Stimulated activated CD4-positive, alpha-beta T cell treated with anti-CD3 and anti-CD28 coated beads, Interleukin-1b, Interleukin-23, amount 100 ng/mL, for 4 hours (primary cell): ENCODE measurements around the gene UGCG.
"Not testable (repeated sequence)": the region's sequence is repeated elsewhere in the genome, so short reads cannot be mapped to it uniquely, and the experiment has no call there.

ENCODE experiments used
- DNase-seq, 2 donors: peaks; one replicate each; pipeline ENCODE4 v3.0.0-alpha.2; 2020; ENCODE audit warnings: low read depth in 2 of 2

Gene UGCG

DNA sequence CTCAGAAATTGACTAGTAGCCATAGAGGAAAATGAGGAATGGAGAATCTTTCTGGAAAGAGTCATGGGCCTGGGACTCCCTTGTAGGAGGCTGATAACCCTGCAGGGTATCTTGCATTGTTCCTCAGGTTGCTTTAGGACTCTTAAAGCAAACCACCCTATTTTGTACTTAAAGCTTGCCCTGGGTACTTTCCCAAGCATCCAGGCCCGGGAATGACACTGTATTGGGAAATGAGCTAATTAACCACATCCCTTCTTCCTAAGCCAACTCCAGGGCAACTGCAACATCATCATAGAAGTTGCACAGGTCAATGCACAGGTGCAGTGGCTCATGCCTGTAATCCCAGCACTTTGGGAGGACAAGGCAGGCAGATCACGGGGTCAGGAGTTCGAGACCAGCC lies 55.9 kb downstream of the UGCG start:
- no peak for DNase-seq

- no peak for DNase-seq
These were observed 56.8 kb downstream of the UGCG start for GRCh38 chr9:111953444-111953843.

GRCh38 chr9:111955048-111955447 lies 58.4 kb downstream of the UGCG start:
- no peak for DNase-seq

DNA sequence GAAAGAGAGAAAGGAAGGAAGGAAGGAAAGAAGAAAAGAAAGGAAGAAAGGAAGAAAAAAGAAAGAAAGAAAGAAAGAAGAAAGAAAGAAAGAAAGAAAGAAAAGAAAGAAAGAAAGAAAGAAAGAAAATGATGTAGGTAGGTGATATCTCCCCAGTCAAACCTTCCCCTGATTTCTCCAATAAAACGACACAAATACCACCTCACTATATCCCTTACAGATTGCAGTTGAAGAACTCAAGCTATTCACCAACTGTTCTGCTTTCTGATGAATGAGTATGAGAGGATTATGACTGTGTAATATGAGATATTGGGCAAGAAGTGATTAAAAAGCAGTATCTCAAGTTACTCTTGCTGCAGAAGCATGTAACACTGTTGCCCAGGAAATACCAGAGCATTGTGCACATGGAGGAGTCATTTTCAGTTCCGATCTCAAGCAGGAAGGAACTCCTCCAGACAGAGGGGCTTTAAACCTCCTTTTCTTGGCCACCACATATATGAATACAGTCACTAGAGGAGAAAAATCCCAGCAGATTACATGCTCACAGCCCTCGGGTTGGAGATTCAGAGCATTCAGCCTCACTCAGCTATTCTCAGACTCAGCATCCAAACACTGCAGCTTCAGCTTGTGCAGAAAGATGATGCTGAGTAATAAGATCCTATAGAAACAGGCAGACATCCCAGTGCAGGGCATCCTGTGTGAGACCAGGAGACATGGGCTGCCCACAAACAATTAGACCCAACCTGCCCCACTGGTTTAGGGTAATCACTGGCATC lies 61.4 kb downstream of the UGCG start:
- DNase-seq = no peak

DNA sequence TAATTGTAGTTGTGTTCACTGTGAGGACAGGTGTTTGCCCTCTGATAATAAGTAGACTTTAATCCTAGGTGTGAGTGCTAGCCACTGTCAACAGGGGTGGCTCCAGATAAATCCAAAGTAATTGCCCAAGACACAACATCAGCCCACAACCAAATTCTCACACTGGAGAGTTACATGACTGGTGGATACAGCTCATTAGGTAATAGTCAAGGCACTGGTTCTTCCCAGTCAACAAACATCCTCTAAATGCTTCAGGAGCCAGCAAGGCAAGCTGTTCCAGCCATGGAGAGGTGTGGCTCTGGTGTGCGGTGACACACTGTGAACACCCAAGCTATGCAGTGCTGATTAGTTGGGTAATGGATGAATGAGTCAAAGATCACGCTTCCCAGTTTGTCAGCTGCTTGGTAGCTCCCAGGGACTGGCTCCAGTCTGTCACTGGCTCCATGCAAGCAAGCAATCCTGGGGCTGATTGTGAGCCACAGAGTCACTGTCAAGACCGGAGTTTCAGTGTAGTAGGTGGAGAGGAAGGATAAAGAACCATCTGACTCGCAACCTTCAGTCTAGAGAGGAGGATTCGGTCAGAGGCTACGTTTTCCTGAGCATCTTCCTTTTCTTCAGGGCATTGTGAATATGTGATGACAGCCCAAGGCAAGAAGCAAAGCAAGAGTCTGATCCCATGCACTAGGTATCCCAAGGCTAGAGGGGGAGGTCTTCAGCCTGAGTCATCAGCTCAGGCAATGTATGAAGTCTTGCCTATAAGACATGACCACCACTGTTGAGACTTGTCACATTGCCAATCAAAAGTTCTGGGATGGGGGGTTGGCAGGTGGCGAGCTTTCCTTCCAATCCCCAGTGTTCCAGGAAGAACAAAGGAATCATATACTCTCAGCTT lies 63.1 kb downstream of the UGCG start:
- DNase-seq = no peak

GRCh38 chr9:111960485-111960884 lies 63.9 kb downstream of the UGCG start:
- not testable (repeated sequence) for DNase-seq

DNA sequence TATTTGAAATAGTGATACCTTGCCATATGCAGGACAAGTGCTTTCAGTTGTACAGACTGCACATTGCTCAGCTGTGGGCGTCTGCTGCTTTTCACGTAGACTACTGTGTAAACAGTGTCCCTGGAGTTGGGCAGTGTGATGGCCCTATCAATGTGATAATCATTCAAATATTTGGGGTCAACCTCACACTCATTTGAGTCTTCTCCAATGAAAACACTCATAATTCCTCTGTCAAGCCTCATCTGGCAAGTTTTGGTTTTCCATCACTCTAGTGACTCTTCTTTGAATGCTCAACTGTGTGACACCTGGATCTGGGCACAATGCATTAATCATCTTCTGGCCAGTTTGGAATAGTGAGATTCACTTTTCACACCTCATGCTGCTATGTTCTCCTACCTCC lies 64.4 kb downstream of the UGCG start:
- no peak for DNase-seq

DNA sequence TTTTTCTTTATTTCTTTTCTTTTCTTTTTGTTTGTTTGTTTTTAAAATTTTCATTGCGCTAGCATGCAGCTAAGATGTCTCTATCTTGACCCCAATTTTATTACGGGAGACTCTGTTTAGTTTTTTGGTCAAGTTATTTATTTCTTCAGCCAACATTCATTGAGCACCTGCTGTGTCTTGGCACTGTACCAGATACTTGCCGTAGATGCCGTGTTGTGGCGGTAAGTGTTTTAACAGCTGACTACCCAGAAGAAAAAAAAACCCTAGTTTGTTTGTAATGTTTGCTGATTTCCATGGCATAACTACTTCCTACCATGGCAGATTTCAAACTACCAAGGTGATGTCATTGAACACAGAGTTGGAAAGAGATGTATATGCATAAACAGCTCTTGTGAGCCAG lies 65.0 kb downstream of the UGCG start:
- DNase-seq = no peak

- DNase-seq = no peak
These were observed 65.4 kb downstream of the UGCG start for GRCh38 chr9:111962021-111962420.

- no peak for DNase-seq
These were observed 67.4 kb downstream of the UGCG start for GRCh38 chr9:111963995-111964394.

DNA sequence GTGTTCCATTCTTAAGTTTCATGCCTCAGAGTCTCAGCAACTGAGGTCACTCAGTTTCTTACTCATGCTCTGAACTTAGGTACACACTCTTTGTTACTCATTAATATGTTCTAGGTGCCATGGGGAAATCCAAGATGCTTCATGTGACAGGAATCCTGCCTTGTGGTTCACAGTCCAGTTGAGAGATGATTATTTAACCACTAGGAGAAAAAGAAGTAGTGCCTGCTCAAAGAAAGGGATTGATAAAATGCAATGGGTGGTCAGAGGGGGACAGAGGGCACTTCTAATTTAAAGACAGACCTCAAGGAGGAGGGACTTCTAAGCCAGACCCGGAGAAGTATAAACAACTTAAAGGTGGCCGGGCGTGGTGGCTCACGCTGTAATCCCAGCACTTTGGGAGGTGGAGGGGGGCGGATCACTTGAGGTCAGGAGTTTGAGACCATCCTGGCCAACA lies 69.0 kb downstream of the UGCG start:
- DNase-seq = no peak

DNA sequence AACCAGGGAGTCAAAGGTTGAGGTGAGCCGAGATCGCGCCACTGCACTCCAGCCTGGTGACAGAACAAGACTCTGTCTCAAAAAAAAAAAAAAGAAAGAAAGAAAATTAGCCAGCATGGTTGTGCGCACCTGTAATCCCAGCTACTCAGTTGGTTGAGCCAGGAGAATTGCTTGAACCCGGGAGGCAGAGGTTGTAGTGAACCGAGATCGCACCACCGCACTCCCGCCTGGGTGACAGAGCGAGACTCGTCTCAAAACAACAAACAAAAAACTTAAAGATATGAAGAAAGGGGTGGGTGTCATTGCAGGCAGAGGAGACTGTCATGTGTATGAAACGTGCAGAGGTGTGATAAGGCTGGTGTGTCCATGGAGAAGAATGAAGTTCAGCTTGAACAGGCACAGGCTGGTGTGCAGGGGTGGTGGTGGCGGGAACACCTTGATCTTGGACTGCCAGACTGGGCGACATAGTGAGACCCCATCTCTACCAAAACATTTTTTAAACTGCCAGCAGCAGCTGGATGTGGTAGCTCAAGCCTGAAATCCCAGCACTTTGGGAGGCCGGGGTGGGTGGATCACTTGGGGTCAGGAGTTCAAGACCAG lies 69.6 kb downstream of the UGCG start:
- no peak for DNase-seq

- DNase-seq = no peak
These were observed 70.3 kb downstream of the UGCG start for GRCh38 chr9:111966861-111967291.

DNA sequence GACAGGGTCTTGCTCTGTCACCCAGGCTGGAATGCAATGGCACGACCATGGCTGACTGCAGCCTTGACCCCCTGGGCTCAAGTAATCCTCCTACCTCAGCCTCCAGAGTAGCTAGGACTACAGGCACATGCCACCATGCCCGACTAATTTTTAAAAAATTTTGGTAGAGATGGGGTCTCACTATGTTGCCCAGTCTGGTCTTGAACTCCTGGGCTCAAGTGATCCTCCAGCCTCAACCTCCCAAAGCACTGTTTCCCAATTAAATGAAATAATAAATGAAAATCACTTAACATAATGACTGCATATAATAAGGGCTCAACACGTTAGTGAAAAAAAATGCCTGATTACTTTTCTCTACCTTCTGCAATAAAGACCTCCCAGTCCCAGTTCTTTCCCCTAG lies 71.0 kb downstream of the UGCG start:
- DNase-seq = no peak

- DNase-seq = no peak
These were observed 72.4 kb downstream of the UGCG start for GRCh38 chr9:111969061-111969460.

GRCh38 chr9:111969622-111970021 lies 73.0 kb downstream of the UGCG start:
- no peak for DNase-seq

DNA sequence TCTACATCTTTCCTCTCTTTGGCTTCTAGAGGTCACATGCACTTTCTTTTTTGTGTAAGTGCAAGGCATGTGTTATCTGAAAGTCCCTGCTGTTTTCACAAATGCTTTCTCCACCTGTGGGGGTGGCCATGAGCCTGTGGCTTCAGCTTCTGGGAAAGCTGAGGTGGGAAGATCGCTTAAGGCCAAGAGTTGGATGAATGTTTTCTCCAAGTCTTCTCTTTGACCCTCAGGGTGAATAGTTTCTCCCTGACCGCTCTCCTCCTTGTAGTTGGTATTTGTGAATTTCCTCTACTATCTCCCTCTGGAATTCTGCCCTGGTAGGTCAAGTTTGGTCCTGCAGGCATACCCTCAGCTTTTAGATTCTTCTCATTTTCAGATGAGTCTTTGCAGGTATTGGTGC lies 74.2 kb downstream of the UGCG start:
- no peak for DNase-seq

DNA sequence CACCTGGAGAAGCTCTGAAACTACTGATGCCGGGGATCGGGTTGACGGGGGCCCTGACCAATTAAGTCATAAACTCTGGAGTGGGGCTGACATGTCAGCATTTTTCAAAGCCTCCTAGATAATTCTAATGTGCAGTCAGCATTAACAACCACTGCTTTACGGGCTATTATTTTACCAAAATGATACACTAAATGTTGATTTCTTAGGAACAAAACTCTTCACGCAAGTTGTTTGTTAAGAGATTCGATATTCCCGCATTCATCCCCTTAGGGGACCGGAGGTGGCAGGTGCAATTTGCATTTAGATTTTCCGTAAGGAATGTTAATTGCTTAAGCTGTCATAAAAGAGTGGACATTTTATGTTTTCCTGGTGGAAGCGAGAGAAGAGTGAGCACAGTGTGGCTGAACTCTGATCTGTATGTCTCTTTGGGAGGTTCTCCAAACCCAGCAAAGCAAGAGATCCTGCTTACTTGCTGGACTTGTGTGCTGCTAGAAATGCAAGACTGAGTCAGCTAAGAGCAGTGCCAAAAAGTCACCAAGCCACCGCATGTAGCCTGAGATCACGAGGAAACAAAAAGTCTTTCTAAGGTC lies 77.6 kb downstream of the UGCG start:
- DNase-seq = no peak

DNA sequence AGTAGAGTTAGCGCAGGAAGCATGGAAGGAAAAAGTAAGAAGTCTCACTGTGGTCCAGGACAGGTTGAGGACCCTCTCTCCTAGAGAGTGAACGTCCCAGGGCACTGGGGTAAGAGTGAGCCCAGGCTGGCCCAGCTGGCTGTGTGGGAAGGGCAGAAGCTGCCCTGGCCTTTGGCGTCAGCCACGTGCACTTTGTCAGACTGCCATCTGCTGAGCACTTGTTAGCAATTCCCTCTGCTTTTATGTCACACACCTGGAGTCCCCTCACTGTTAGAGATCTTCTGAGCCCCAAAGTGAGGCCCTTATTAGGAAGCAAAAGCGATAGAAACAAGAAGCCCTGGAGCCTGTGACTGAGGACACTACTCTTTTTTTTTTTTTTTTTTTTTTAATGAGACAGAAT lies 79.1 kb downstream of the UGCG start:
- no peak for DNase-seq

DNA sequence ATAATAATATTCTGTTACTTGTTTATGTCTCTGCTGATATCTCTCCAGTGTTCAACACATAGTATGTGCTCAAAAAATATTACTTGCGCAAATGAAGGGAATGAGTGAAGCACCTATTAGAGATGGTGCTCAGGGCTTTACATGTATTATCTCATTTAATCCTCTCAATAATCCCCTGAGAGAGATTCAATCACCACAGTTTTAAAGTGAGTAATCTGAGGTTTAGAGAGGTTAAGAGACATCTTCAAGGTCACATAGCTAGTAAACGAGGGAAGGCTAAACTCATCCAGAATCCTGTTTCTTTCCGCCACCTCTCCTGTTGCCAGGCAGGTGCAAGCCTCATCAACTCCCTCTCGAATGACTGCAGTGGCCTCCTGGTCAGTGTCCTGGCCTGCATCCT lies 82.0 kb downstream of the UGCG start:
- no peak for DNase-seq

DNA sequence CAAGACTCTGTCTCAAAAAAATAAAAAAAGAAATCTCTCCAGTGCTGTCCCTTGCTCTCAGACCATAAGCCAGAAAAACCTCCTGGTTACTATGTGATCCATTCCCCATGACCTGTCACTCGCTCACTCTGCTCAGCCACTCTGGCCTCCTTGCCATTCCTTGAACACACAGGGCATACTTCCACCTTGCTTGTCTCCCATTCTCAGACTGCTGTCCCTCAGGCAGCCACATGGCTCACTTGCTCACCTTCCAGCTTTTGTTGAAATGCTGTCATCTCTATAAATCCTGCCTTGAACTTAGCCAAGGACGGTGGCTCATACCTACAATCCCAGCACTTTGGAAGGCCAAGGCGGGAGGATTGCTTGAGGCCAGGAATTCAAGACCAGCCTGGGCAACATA lies 82.9 kb downstream of the UGCG start:
- no peak for DNase-seq

- no peak for DNase-seq
These were observed 83.8 kb downstream of the UGCG start for GRCh38 chr9:111980398-111980797.
